GM18511 (cell line): ENCODE results near the gene TTLL5.

ENCODE experiments used
- ATAC-seq: cut with Tn5 transposase; IDR thresholded peaks from one replicate; pipeline ENCODE4 v1.9.1; 2021; ENCODE audit warnings: mild to moderate bottlenecking, moderate library complexity; ENCODE audit not compliant: unreplicated experiment

The TTLL5 gene

DNA sequence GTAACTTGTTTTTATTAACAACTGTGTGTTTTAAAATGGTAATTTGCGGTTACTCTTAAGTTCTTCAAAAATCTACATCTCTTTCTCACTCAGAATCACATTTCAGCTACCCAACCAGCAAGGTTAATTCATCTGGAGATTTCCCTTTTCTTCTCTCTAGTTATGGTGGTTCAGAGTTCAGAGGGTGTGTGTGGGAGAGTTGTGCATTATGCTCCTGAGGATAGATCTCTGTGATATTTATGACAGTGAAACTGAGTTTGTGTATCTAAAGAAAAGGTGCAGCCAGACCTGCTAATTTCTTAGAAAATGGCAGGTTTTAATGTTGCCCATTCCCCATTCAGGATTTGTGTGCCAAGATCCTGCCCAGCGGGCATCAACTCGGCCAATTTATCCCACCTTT lies 73.8 kb downstream of the TTLL5 start:
- ATAC-seq = no peak

DNA sequence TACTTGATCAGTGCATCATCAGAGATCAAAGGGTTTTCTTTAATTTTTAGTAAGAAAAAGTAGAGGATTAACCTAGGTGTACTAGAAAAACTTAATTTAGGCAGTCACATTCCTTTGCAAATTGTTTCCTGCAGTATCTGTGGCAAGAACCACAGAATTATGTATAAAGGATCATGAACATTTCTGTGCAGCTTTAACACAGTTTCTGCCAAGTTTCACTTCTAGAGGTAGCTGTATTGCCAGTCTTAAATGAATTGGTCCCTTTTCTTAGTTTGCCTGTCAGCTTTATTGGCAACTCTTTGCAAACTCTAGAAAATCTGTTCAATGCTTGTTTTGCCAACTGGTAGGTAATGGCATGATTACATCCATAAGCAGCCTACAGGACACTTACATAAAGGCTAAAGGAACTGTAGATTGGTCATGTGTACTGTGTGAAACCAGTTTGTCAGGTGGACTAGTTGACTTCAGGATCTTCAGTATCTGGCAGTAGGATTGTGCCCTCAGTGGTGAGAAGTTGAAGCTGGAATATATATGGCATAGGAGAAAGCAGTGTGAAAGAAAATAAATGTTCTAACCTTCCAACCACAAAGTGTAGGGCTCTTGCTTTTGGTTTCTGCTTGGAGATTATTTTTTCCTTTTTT lies 75.9 kb downstream of the TTLL5 start:
- ATAC-seq = no peak

DNA sequence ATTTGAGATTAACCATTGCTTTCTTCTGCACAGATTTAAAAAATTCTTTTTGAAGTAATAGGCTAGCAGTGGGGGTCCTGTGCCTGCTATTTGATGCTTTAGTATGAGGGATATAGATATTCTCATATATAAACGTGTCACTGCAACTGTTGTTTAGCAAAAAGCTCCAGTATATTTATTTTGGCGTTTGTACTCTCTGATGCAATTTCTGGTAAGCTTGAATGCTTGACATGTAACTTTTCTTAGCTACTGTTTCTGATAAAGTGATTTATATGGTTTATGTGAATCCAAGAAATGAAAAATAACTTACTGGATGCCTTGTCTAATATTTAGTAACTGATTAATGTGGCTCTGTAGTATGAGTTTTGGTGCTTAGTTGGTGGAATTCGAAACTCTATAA lies 77.1 kb downstream of the TTLL5 start:
- ATAC-seq = no peak

DNA sequence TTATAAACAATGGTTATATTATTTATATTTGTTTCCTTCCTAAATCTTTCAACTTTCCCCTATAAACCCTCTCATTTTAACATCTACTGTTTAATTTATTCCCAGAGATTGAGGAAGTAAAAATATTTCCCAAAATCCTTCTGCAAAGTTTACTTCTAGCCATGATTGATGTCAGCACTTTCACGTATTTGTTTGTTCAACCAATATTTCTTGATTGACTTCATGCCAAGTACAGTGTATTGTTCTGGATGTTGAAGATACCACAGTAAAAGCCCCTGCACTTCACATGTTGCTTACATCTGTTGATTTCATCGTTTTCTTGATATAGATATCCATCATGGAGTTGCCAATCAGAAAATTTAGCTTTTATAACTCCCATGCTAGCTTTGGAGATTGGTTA lies 81.8 kb downstream of the TTLL5 start:
- no peak for ATAC-seq

DNA sequence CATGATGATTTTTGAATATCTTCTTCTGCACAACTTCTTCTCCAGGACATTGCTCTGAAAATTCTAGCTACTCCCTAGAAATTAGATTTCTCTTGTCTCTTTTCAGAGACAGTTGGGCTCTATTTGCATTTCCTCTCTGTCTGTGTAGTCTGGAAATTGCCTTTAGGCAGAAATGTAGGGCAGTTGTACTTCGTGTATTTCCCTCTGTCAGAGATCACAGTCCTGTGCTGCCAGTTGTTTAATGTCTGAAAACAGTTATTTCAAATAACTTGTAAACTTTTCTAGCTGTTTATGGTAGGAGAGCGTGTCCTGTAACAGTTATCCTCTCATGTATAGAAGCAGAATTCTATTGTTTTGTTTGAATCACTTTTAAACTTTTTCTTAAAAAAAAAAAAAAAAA lies 86.9 kb downstream of the TTLL5 start:
- ATAC-seq = no peak

DNA sequence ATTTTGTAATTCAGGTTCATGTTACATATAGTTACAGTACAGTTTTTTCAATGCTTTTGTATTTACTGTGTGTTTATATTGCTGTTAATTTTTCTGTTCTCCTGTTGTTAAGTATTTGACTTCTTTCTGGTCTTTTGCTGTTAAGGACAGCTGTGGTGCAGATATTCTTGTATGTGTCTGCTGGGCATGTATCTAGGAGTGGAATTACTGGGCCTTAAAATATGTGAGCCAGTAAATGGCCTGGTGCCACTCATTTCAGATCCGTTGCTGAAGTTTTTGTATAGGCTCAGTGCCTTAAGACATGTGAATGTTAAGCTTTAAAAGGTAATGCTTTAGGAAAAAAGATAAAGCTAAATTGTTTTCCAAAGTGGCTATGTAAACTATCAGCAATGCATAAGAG lies 87.3 kb downstream of the TTLL5 start:
- no peak for ATAC-seq

DNA sequence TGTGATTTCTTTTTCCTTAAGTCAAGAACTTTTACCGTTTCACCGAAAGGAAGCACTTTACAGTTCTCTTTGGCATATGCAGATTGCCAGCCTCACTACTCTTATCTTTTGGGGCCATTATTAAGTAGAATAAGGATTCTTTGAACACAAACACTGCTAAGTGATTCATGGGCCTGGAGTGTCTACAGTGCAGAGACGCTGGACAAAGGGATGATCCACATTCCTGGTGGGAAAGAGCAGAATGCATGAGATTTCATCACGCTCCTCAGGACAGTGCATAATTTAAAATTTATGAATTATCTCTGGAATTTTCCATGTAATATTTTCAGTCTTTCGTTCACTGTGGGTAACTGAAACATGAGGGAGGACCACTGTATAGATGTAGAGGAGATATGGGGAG lies 90.2 kb downstream of the TTLL5 start:
- no peak for ATAC-seq

DNA sequence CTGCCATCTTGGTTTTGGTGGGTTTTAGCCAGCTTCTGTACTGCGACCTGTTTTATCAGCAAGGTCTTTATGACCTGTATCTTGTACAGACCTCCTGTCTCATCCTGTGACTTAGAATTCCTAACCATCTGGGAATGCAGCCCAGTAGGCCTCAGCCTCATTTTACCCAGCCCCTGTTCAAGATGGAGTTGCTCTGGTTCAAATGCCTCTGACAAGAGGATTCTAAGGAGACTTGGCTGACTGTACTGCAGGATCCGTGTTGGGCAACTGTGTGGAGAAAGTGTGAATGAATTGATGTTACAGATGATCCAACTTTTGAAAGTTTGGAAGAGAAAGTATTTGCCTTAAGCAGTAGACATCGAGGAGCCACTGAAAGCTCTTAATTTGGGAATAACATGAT lies 91.0 kb downstream of the TTLL5 start:
- ATAC-seq = no peak

DNA sequence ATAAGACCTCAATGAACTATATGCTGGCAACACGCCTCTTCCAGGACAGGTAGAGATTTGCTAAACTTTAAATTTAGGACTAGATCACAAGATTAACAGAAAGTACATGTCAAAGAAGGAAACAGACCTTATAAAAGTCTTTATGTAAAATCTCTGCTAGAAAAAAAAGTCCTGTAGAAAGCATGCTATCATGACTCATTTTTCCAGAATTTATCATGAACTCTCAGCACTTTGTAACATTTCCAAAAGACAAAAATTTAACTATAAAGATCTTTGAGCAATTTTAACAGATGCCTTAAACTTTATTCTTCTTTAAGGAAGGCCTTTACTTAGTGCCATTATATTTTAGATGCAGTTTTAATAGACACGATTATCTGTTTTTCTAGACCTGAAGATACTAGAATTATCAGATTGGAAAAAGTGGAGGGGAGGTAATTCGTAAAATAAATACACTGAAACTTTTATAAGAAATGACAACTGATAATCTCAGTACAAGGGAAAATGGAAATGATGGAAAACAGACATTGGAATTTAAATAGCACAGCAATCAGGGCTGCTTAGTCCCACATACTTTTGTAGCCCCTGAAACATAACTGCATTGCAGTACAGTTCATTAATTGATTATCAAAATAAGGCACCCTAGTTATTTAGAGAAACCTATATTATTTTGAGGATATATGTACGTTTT lies 92.0 kb downstream of the TTLL5 start:
- ATAC-seq = no peak

DNA sequence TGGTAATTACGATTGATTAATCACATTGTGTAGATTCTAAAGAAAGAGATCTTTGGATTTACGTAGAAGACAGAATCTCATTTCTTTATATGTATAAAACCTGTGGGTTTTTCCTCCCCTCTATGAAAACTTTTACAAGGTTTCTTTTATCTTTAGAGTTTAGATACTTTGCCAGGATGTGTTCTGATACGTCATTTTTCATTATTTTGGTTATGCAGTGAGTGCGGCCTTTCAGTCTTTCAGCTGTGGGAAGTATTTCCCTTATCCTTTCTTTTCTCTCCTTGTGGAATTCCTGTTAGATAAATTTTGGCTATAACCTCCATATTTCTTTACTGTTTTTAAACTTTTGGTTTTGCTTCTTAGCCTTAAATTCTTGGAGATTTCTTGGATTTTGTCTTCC lies 92.7 kb downstream of the TTLL5 start:
- ATAC-seq = no peak

DNA sequence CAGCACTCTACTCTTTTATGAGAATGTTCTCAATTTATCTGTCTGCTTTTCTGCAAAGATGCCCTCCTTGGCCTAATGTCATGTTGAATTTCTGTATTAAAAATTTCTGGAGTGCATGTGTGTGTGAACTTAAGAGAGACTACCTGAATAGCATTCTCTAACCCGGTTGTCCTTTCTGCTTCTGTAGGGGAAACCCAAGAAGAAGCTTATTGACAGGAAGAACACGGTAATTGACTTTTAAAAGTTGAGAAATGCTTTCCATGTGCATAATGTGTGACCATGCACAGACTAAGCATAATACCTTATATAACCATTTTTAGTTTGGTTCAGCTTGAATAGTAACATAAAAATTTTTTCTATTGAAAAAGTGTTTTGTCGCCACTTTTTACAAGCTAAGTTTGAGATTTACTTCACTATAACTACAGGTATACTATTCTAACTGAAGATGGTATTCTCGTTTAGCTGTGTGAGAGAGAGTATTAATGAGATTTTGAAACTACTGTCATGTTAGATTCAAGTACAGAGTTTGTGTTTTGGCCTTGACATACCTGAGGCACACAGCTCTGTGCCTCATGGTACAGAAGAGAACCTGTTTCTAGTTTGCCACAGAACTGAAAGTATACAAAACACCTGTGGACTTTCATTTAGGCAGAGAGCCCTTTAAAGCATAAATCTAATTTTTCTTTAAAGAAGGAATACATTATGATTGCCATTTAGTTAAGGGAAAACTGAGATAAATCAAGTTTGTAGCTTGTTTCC lies 96.8 kb downstream of the TTLL5 start:
- no peak for ATAC-seq

DNA sequence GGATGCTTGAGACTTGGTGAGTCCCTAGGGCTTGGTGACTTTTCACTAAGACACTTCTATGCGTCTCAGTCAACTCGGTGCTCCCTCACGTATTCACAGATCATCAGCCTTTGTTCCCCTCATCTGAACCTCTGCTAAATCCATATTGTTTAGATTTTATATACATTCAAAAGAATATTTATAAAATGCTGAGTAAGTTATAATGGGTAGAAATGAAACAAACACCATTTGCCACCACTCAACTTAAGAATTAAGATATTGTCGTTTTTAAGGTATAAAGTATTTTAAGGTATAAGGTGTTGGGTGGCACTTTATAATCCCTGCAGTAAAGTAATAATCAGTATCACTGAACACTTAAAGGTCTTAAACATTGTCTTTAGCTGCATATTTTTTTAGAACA lies 103.0 kb downstream of the TTLL5 start:
- no peak for ATAC-seq

DNA sequence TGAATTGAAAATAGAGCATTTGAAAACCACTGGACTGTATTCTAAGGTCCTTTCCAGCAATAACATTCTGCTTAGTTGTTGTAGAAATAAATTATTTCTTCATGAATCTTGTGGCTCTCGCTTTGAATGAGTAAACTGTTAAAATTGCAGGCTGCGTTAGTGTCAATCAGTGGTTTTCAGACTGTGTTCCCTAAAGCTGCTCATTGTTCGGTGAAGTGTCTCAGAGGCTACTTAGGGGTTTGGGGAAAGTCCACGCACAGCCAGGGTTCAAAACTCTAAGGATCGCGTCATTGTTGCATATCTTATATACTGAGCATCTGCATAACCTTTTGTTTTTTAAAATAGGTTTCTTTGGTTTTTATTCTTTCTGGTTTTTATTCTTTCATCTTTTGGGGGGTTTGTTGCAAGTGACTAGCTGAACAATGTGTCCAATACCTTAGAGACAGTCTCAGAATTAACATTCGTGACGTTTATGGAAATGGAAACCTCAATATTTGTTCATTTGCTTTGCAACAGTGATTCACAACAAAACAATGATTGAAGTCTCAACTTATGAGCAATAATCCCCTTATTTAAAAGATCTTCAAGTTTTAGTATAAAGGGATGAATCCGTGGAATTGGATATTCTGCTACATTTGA lies 108.1 kb downstream of the TTLL5 start:
- no peak for ATAC-seq

DNA sequence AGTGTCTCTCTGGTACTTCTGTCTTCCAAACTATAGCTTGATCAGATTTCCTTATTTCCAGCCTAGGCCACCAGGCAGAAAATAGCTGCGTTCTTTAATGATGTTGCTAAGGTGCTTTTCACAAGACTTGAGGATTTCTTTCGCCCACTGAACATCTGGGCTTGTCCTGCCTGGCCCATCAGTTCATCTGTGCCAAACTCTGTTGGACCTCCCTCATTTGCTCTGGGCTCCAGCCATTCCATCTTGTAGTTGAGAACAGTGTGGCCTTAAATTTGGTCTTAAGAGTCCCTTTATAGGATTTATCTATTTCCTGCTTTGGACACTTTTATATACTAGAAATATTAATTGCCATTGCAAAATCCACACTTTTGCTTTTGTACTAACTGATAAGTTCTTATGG lies 109.6 kb downstream of the TTLL5 start:
- no peak for ATAC-seq

DNA sequence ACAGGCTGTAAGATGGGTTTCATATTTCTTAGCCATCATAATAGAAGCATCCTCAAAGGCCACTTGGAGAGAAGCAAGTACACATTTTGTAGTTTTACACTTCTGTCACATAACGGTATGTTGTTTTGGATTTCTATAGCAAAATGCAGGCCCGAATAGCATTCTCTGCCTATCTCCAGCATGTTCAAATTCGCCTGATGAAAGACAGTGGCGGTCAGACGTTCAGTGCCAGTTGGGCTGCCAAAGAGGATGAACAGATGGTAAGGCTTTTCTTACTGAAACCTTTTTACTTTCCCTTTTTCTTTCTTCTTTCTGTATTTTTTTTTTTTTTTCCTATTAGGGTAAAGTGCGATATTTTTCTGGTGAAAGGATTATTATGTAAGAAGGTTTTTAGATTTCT lies 110.5 kb downstream of the TTLL5 start:
- ATAC-seq = no peak

DNA sequence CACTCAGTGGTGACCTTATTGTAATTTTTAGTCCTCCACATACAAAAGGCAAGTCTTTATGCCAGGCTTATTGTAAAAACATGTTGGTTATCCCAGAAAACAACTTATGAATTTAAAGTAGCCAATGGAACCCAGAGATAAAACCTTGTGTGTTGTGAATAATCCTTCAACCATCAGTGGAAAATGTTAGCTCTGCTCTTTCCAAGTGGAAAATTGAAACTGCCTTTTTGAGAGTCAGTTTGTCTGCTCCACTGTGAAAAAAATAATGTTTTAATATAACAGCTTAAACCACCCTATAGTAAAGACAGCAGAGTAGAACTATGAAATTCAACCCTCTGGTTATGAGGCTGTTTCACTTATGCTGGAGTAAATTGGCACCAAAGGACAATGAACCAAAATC lies 112.0 kb downstream of the TTLL5 start:
- no peak for ATAC-seq

DNA sequence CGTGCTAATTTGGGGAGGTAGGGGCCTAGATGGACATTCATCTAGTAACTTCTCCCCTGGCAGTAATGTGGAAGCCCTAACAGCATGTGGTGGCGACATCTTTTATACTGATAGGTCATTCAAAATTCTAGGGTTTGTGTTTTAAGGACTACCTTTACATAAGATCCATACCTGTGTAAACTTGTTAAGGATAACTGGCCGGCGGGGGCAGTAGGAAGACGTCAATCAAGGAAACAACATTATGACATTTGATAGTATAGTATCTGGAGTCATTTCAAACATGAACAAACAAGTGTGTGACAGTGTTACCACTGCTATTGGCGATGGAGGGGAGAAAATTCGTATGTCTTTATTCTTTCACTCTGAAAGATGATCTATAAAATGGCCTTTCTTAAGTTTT lies 120.0 kb downstream of the TTLL5 start:
- ATAC-seq = no peak

DNA sequence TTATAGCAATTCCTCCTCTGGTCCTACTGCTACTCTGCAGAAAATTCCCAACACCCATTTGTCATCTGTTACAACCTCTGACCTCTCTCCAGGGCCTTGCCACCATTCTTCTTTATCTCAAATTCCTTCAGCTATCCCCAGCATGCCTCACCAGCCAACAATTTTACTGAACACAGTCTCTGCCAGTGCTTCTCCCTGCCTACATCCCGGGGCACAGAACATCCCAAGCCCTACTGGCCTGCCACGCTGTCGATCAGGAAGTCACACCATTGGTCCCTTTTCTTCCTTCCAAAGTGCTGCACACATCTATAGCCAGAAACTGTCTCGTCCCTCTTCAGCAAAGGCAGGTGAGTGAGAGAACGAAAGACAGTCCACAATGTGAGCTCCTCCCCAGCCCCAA lies 122.1 kb downstream of the TTLL5 start:
- no peak for ATAC-seq

DNA sequence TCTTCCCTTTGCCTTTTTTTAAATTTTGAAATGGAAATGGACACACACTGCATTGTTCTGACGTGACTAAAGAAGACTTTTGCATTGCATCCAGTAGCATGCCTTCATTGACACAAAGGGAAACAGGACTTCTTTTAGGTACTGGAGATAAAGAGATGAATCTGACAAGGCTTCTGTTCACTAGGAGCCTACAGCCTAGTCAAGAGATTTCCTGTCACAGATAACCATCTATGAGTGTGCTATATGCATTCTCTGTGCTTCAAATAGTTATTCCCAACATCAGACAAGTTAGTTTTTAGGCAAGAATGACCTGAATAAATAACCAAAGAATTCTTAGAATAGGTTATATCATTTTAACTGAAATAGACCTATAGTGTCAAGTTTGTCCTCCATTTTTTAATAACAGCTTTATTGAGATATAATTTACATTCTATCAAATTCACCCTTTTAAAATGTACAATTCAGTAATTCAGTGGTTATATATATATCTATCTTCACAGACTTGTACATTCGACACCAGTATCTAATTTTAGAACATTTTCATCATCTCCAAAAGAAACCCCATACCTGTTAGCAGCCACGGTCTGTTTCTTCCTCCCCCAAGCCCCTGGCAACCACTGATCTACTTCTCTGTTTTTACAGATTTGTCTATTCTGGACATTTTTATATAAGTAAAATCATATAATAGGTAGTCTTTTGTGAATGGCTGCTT lies 122.7 kb downstream of the TTLL5 start:
- ATAC-seq = no peak

DNA sequence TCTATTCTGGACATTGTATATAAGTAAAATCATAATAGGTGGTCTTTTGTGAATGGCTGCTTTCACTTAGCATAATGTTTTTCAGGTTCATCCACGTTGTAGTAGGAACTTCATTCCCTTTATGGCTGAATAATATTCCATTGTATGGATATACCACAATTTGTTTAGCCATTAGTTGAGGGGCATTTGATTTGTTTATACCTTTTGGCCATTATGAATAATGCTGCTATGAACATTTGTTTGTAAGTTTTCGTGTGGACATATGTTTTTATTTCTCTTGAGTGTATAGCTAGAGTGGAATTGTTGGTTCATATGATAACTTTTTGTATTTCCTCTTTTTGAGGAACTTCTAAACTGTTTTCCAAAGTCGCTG lies 123.3 kb downstream of the TTLL5 start:
- ATAC-seq = no peak

DNA sequence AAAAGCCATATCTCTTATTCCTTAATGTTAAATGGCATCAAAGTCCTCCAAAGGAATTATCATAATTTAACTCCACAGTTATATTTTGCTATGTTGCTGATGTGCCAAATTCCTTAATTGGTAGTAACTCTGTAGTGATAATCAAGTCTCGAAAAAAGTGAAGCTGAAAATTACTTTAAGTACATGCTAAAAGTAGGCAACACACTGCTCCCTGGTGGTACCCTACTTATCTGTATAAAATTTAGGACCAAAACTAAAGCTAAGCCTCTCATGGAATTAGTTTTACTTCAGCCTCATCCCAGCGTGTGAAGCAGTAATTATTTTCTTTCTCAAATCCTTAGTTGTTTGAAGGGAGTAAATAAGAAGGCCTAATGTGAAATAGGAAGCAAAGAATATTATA lies 132.8 kb downstream of the TTLL5 start:
- no peak for ATAC-seq
